Measurements from ENCODE around the gene DAB2IP.

DAB2IP gene

GRCh38 chr9:121691890-121692289 is 40.5 kb downstream of the DAB2IP start:
- Histone ChIP-seq H3K9me2 (replicated peaks; ENCODE audit: control insufficient read depth, low read length) (no peaks in the 10 kb centered on the region), H3K9me3 (ENCODE audit: control insufficient read depth, insufficient read depth, low read length) (no peaks in the 10 kb centered on the region), H3K27me3 (ENCODE audit: control insufficient read depth, low read length) (peaks cover 6% of the 10 kb centered on the region; the same call in 1 of the 2 replicates), H3K36me3 (ENCODE audit: control insufficient read depth, low read length) (no peaks in the 10 kb centered on the region), H4K20me1 (ENCODE audit: control insufficient read depth, insufficient read depth, low read depth, low read length) (no peaks in the 10 kb centered on the region), H3K79me2 (ENCODE audit: control insufficient read depth, low read length) (no peaks in the 10 kb centered on the region), H3K4me3 (ENCODE audit: low read length) (no peak overlapping the region), H3F3A (ENCODE audit: control insufficient read depth, insufficient read depth) (no peaks in the 10 kb centered on the region), H3K4me1 (ENCODE audit: control insufficient read depth, low read length) (peaks cover 4% of the 10 kb centered on the region; the same call in 1 of the 2 replicates), H3K27ac (ENCODE audit: low read depth, low read length) (no peak overlapping the region), H3K4me2 (ENCODE audit: low read length) (no peak overlapping the region)
- TF ChIP-seq CTCF (IDR thresholded peaks at IDR 0.05; ENCODE audit: low read depth, low read length, poor library complexity, severe bottlenecking): no peak
- no peak for TF ChIP-seq EZH2phosphoT487 (IDR thresholded peaks at IDR 0.05; ENCODE audit: borderline replicate concordance, low read length)

- Histone ChIP-seq H3K27ac (ENCODE audit: low read depth, low read length) (no peak overlapping the region), H4K20me1 (ENCODE audit: control insufficient read depth, insufficient read depth, low read depth, low read length) (no peaks in the 10 kb centered on the region), H3K4me2 (ENCODE audit: low read length) (no peak overlapping the region)
Measured at GRCh38 chr9:121692606-121693387, 41.4 kb downstream of the DAB2IP start.

GRCh38 chr9:121693388-121693670 is 41.9 kb downstream of the DAB2IP start:
- no peak overlapping the region for H3K27ac ChIP-seq (ENCODE audit: low read depth, low read length)
- TF ChIP-seq CTCF (IDR thresholded peaks at IDR 0.05; ENCODE audit: low read depth, low read length, poor library complexity, severe bottlenecking): no peak
- no peak for TF ChIP-seq EZH2phosphoT487 (IDR thresholded peaks at IDR 0.05; ENCODE audit: borderline replicate concordance, low read length)
- no peak overlapping the region for H3K4me3 ChIP-seq (ENCODE audit: low read length)
- no peaks in the 10 kb centered on the region for H3F3A ChIP-seq (ENCODE audit: control insufficient read depth, insufficient read depth)
- H3K9me2 ChIP-seq (replicated peaks; ENCODE audit: control insufficient read depth, low read length): no peaks in the 10 kb centered on the region
- peaks cover 18% of the 10 kb centered on the region for H3K27me3 ChIP-seq (ENCODE audit: control insufficient read depth, low read length)
- H3K79me2 ChIP-seq (ENCODE audit: control insufficient read depth, low read length): no peaks in the 10 kb centered on the region
- H3K4me2 ChIP-seq (ENCODE audit: low read length): no peak overlapping the region
- H3K9me3 ChIP-seq (ENCODE audit: control insufficient read depth, insufficient read depth, low read length): no peaks in the 10 kb centered on the region
- H3K4me1 ChIP-seq (ENCODE audit: control insufficient read depth, low read length): peaks cover 7% of the 10 kb centered on the region; the same call in 1 of the 2 replicates
- H4K20me1 ChIP-seq (ENCODE audit: control insufficient read depth, insufficient read depth, low read depth, low read length): no peaks in the 10 kb centered on the region
- H3K36me3 ChIP-seq (ENCODE audit: control insufficient read depth, low read length): no peaks in the 10 kb centered on the region

More at GRCh38 chr9:121692606-121693387, 41.4 kb downstream of the DAB2IP start:
- Histone ChIP-seq H3K4me1 (ENCODE audit: control insufficient read depth, low read length) (peaks cover 7% of the 10 kb centered on the region; the same call in 1 of the 2 replicates), H3K9me3 (ENCODE audit: control insufficient read depth, insufficient read depth, low read length) (no peaks in the 10 kb centered on the region), H3F3A (ENCODE audit: control insufficient read depth, insufficient read depth) (no peaks in the 10 kb centered on the region), H3K79me2 (ENCODE audit: control insufficient read depth, low read length) (no peaks in the 10 kb centered on the region), H3K36me3 (ENCODE audit: control insufficient read depth, low read length) (no peaks in the 10 kb centered on the region), H3K4me3 (ENCODE audit: low read length) (no peak overlapping the region), H3K27me3 (ENCODE audit: control insufficient read depth, low read length) (peaks cover 12% of the 10 kb centered on the region), H3K9me2 (replicated peaks; ENCODE audit: control insufficient read depth, low read length) (no peaks in the 10 kb centered on the region)
- TF ChIP-seq CTCF (IDR thresholded peaks at IDR 0.05; ENCODE audit: low read depth, low read length, poor library complexity, severe bottlenecking) (no peak), EZH2phosphoT487 (IDR thresholded peaks at IDR 0.05; ENCODE audit: borderline replicate concordance, low read length) (no peak)
